NCI-H748 (cell line): ENCODE measurements around the gene OLFM1.

ENCODE experiments used
- DNase-seq: peaks from one replicate; lab custom pipeline; 2025; ENCODE audit not compliant: unreplicated experiment; lab: John Stamatoyannopoulos, UW

The OLFM1 gene

DNA sequence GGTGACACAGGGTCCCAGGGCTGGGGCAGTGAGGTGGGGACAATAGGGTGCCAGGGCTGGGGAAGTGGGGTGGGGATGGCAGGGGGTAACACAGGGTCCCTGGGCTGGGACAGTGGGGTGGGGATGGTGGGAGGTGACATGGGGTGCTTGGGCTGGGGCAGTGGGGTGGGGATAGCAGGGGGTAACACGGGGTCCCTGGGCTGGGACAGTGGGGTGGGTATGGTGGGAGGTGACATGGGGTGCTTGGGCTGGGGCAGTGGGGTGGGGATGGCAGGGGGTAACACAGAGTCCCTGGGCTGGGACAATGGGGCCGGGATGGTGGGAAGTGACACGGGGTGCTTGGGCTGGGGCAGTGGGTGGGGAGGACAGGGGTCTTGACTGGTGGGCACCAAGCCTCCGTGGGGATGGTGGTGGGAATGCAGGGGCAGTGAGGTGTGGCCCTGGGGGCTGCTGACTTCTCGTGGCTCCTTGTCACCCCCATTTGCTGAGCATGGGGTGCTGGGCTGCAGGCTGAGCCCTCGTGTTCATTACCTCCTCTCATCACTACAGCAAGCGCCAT, 41.7 kb downstream of the OLFM1 start:
- DNase-seq, result no peak

DNA sequence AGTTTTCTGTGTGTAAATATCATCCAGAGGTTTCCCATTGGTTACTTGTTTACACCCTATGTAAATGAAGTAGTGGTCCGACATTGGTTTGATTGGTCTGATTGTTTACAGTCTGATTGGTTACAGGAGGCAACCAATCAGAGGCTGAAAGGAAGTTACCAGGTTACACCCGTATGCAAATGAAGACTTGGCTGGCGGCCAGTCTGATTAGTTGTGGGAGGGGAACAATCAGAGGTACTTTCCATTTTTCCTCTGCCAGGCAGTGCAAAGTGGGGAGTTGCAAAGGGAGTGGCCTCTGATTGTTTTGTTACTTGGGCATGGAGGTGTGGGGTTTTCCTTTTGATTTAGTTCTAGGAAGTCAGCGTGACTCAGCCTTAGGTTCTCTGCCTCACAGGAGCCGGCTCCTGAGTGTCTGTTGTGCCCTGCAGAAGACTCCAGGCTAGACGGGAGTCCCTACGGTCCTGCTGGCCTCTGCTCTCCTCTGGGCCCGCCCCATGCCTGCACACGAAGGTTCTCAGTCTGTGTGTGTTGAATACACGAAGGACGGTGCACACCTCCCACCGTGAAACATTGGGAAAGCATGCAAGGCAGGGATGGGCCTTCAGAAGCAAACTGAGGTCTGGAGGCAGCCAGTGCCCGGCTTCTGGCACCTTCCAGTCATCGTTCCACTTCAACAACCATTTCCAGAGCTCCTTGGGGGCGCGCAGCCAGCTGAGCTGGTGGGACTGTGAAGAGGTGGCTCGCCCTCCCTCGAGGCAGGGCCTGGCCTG, 42.9 kb downstream of the OLFM1 start:
- peak; percentile 92 for DNase-seq

GRCh38 chr9:135131488-135131887, 44.0 kb downstream of the OLFM1 start:
- DNase-seq, result no peak

DNA sequence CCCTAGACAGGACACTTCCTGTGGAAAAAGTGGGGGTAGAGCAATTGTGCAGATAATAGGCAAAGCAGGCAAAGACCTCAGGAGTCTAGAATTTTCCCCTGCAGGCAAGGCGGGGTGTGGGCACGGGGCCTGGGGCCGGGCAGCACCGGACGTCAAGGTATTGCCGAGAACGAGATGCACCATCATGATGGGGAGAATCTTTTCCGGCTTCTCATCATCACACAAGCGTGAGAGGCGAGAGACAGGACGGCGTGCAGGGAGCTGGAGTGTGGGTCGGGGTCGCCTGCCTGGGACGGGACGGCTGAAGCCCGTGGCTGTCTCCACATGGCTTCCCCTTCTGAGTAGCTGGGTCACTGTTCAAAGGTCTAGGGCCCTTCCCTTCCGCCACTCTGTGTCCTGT, 44.5 kb downstream of the OLFM1 start:
- no peak for DNase-seq

GRCh38 chr9:135134268-135135022, 47.0 kb downstream of the OLFM1 start:
- peak; percentile 68 for DNase-seq

DNA sequence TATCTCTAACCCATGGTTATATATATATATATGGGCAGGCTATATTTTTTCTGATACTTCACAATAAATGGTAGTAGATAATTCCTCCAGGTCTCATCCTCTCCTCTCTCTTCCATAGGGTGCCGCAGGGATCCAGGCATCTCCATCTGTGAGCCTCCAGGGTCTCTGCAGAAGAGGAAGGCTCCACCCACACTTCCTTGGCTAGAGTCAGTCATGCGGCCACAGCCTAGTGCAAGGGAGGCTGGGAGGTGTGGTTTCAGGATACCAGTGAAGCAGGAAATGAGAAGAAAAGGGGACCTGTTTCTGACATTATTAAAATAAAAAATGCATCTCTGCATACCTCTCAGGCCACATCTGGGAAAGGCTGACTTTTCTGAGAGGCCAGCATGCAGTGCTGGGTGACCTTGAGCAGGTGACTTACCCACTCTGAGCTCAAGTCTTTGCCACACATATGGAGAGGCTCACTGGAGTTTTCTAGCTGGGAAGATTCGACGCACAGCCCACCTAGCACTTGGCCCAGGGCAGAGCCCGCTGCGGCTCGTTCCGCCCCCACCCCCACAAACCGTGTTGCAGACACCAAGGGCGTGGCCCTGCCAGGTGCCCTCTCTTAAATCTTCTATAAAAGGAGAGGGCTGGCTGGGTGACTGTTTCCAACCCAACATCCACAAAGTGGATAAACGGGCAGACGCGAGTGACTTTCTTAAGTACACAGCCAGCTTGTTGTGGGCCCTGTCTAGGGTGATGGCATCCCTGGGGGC, 47.9 kb downstream of the OLFM1 start:
- DNase-seq, result no peak

DNA sequence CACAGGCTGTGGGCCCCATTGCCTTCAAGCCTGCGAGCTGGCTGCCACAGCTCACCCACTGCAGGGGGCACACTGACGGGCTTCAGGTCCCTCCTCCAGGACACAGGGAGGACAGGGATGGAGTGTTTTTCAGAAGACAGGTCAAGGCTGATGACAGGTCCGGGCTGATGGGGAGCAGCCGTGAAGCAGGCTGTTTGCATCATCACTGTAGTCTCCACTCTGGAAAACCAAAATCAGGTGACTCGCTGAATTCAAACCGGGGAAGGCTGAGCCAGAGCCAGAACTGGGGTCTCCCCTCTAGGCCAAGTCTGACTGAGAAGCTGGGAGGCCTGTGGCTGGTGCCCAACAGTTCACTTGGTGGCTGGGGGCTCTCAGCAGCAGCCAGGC, 48.5 kb downstream of the OLFM1 start:
- no peak for DNase-seq

GRCh38 chr9:135136481-135136880, 49.0 kb downstream of the OLFM1 start:
- no peak for DNase-seq

GRCh38 chr9:135136991-135137832, 49.7 kb downstream of the OLFM1 start:
- DNase-seq, result peak; percentile 62

GRCh38 chr9:135138078-135138855, 50.8 kb downstream of the OLFM1 start:
- no peak for DNase-seq

DNA sequence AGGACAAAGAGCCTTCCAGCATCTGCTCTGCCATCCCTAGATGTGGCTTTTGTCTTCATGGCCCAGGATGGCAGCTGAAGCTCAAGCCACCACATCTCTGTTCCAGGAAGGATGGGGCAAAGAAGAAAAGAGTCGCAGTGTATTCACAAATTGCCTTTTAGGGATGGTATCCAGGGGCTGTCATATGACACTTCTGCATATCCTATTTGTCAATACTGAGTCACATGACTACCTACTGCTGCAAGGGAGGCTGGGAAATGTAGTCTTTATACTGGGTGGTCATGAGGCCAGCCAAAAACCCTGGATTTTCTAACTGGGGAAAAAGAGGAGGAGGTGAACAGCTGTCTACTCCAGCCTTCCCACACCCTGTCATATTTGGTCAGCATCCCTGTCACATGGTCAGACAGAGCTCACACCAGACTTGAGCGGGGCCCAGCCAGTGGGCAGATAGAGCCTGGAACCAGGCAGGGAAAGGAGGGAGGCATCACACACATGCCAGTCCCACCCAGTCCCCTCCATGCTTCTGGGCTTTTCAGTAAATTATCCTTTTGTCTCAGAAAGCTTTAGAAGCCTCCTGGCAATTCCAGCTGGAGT, 52.0 kb downstream of the OLFM1 start:
- DNase-seq, result no peak

DNA sequence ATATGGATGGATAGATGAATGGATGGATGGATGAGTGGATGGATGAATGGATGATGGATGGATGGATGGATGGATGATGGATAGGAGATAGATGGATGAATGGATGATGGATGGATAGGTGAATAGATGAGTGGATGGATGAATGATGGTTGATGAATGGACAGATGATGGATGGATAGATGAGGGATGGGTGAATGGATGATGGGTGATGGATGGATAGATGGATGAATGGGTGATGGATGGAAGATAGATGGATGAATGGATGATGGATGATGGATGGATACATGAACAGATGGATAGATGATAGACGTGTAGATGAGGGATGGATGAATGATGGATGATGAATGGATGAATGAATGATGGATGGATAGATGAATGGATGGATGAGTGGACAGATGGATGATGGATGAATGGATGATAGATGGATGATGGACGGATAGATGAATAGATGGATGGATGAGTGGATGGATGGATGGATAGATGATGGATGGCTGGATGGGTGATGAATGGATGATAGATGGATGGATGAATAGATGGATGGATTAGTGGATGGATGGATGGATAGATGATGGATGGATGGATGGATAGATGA, 53.8 kb downstream of the OLFM1 start:
- DNase-seq, result no peak

DNA sequence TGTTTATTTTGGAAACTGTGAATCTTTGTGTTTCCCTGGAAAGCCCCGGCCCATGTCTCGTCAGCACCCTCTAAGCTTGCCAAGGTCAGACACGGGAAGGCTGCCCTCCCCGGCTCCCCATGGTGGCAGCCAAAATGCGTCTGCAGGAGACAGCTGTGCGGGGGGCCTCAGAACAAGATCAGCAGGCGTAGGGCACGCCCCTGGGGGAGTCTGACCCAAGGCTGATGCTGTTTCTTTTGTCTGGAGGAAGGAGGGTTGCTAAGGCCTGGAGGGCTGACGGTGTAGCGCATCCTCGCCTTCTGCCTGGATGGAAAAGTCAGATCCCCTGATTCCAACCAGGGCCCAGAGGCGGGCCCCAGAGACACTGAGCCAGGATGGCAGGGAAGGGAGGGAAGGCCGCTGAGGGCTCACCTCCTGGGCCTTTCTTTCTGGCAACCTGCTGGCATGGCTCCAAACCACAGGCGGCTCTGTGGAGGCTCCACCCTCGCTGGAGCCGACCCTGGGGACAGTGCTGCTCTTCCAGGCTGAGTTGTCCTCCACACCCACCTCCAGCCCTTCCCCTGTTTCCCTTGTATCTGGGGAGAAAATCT, 57.2 kb downstream of the OLFM1 start:
- peak; percentile 30 for DNase-seq

GRCh38 chr9:135145312-135145711, 57.8 kb downstream of the OLFM1 start:
- no peak for DNase-seq

DNA sequence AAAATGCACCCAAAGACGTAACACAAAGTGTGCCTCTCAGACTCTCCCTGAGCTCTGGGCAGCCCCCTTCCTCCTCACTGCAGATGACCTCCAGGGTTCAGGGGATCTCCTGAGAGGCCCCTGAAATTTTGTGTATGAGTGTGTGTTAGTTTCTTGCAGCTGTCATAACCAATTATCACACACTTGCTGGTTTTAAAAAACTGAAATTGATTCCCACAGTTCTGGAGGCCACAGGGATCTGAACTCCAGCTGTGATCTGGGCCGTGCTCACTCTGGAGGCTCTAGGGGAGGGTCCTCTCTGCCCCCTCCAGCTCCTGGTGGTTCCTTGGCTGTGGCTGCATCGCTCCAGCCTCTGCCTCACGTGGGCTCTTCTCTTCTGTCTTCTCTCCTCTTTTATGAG, 58.8 kb downstream of the OLFM1 start:
- DNase-seq, result no peak

DNA sequence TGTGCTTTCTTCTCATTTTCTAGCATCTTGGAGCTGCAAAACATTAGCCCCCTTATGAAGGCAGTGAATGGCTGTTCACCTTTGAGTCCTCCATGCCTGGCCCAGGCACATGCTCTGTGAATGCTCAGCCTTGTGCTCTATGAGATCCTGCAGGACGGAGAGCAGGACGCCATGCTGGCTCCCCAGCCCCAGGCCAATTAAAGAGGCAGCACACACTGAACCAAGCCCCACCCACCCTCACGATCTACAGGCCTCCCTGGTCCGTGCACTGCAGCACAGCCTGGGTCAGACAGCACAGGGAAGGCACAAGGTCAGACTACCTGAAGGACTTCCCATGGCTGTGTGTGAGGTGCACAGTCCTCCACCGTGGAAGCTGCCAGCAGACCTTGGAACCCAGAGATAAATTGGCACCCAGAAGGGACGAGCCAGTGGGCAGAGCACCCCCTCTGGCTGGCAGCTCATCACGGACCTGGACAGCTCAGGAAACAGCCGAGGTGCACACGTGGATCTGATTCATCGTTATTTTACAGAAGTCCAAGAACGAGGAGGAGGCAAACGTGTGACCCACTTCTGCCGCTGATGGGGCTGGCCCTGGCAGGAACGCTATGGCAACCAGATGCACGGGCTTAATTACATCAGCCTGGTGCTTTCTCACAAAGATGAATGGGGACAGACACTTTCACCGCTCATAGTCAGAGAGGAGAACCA, 59.5 kb downstream of the OLFM1 start:
- peak; percentile 29 for DNase-seq

GRCh38 chr9:135147474-135147805, 60.0 kb downstream of the OLFM1 start:
- no peak for DNase-seq

GRCh38 chr9:135147938-135148337, 60.5 kb downstream of the OLFM1 start:
- no peak for DNase-seq
